OCI-LY3 (cell line): ENCODE results near the gene CMTR1.
A peak's percentile ranks its signal among the peaks of the same experiment; 100 is the strongest.

Experiments used
- H2AFZ ChIP-seq: fragments of 200-600, 300-600 bp; shearing (Covaris generic); 2 replicates; pipeline ENCODE4 v1.6.0; 2014; ENCODE audit warnings: antibody characterized with exemption, low read depth, low read length
- H3K27ac ChIP-seq: fragments of 200-600, 300-600 bp; sonication (generic); 2 replicates; pipeline ENCODE4 v1.5.1; 2014; ENCODE audit warnings: mild to moderate bottlenecking, low read length, moderate library complexity, mixed read lengths
- H3K27me3 ChIP-seq: fragments of 200-600, 300-600 bp; sonication (generic); 2 replicates; pipeline ENCODE4 v1.6.1; 2014; ENCODE audit warnings: low read depth, low read length, mixed read lengths
- H3K36me3 ChIP-seq: fragments of 200-600, 300-600 bp; sonication (generic); replicated peaks from 2 replicates; pipeline ENCODE3; 2014; ENCODE audit warnings: low read depth, low read length, mixed read lengths
- H3K4me1 ChIP-seq: fragments of 300-600, 200-600 bp; sonication (generic); 2 replicates; pipeline ENCODE4 v1.6.1; 2014; ENCODE audit warnings: low read length, mixed read lengths
- H3K4me2 ChIP-seq: fragments of 200-600, 300-600 bp; sonication (generic); 2 replicates; pipeline ENCODE4 v1.6.1; 2014; ENCODE audit warnings: low read length, mixed read lengths
- H3K4me3 ChIP-seq: fragments of 300-600, 200-600 bp; sonication (generic); 2 replicates; pipeline ENCODE4 v1.5.1; 2014; ENCODE audit warnings: antibody characterized with exemption, mild to moderate bottlenecking, low read length, moderate library complexity
- H3K79me2 ChIP-seq: fragments of 300-600, 200-600 bp; shearing (Covaris generic); 2 replicates; pipeline ENCODE4 v1.6.1; 2014; ENCODE audit warnings: mild to moderate bottlenecking, low read length, mixed read lengths
- H3K9ac ChIP-seq: fragments of 300-600, 200-600 bp; shearing (Covaris generic); 2 replicates; pipeline ENCODE4 v1.6.0; 2014; ENCODE audit warnings: mild to moderate bottlenecking, low read length, moderate library complexity
- H3K9me3 ChIP-seq: fragments of 200-600, 300-600 bp; shearing (Covaris generic); 2 replicates; pipeline ENCODE4 v1.6.1; 2014; ENCODE audit warnings: low read length, mixed read lengths; ENCODE audit not compliant: insufficient read depth
- H4K20me1 ChIP-seq: fragments of 200-600, 300-600 bp; sonication (generic); 2 replicates; pipeline ENCODE4 v1.6.1; 2016; ENCODE audit warnings: low read length, mixed read lengths; ENCODE audit not compliant: insufficient read depth
- EZH2phosphoT487 ChIP-seq: fragments of 200-600 bp; shearing (Covaris generic); IDR thresholded peaks from 2 replicates; pipeline ENCODE4 v1.6.1; 2018; ENCODE audit warnings: antibody characterized with exemption, mixed run types, low read depth
- TF ChIP-seq, protein P1 (sequence below): fragments of 200-600, 300-600 bp; sonication (generic); IDR thresholded peaks from 2 replicates; pipeline ENCODE4 v1.5.1; 2014; ENCODE audit warnings: antibody characterized with exemption, low read length, low read depth

CMTR1 gene

DNA sequence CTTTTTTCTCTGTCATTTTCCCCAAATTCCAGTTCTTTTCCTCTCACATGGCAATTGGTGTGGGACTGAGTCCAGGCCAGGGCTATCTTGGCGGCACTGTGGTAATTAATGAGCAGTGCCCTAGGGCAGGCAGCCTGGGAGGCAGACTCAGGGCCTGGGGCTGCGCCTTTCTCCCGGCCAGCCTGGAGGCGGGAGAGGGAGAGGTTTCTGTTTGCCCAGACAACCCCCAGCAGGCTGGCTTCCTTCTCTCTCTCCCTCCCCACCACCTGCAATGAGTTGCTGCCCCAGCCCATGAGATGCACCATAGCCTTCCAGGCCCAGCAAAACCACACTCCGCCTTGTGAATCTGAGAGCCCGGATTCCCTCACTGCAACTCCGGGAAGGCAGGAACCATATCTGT, 81.8 kb downstream of the CMTR1 start:
- H3K27ac ChIP-seq = no peak overlapping the region
- H2AFZ ChIP-seq = no peak overlapping the region
- TF ChIP-seq EZH2phosphoT487 = no peak
- TF ChIP-seq, protein P1, sequence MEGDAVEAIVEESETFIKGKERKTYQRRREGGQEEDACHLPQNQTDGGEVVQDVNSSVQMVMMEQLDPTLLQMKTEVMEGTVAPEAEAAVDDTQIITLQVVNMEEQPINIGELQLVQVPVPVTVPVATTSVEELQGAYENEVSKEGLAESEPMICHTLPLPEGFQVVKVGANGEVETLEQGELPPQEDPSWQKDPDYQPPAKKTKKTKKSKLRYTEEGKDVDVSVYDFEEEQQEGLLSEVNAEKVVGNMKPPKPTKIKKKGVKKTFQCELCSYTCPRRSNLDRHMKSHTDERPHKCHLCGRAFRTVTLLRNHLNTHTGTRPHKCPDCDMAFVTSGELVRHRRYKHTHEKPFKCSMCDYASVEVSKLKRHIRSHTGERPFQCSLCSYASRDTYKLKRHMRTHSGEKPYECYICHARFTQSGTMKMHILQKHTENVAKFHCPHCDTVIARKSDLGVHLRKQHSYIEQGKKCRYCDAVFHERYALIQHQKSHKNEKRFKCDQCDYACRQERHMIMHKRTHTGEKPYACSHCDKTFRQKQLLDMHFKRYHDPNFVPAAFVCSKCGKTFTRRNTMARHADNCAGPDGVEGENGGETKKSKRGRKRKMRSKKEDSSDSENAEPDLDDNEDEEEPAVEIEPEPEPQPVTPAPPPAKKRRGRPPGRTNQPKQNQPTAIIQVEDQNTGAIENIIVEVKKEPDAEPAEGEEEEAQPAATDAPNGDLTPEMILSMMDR = no peak

DNA sequence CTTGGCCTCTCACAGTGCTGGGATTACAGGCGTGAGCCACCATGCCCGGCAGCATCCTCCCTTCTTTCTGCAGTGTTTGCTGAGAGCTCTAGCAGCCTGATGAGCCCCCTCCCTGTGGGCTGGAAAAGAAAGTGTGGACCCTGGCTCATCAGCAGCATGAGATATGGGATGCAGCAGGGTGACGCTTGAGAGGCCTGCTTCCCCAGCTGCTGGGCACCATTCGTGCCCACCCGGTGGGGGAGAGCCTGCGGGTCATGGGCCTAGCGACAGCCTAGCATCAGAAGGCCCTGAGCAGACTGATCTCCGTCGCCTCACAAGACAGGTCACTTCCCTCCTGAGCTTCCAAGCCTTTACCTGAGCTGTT, 82.7 kb downstream of the CMTR1 start:
- Histone ChIP-seq H3K9me3 (no peaks in the 10 kb centered on the region), H2AFZ (no peak overlapping the region; the same call in 1 of the 2 replicates), H3K4me2 (peak overlapping the region; percentile 48), H4K20me1 (no peaks in the 10 kb centered on the region), H3K4me1 (peaks cover 15% of the 10 kb centered on the region), H3K9ac (no peak overlapping the region), H3K36me3 (no peaks in the 10 kb centered on the region), H3K27me3 (peaks cover 17% of the 10 kb centered on the region), H3K27ac (no peak overlapping the region), H3K79me2 (no peaks in the 10 kb centered on the region), H3K4me3 (peak overlapping the region; percentile 26; the same call in 1 of the 2 replicates)
- no peak for TF ChIP-seq EZH2phosphoT487
- TF ChIP-seq, protein P1 = no peak

More for the DNA sequence above, 81.8 kb downstream of the CMTR1 start:
- Histone ChIP-seq H3K27me3 (peaks cover 17% of the 10 kb centered on the region), H3K9ac (no peak overlapping the region), H4K20me1 (no peaks in the 10 kb centered on the region), H3K36me3 (no peaks in the 10 kb centered on the region), H3K79me2 (no peaks in the 10 kb centered on the region), H3K4me3 (no peak overlapping the region), H3K4me1 (peaks cover 15% of the 10 kb centered on the region), H3K9me3 (no peaks in the 10 kb centered on the region), H3K4me2 (no peak overlapping the region)

DNA sequence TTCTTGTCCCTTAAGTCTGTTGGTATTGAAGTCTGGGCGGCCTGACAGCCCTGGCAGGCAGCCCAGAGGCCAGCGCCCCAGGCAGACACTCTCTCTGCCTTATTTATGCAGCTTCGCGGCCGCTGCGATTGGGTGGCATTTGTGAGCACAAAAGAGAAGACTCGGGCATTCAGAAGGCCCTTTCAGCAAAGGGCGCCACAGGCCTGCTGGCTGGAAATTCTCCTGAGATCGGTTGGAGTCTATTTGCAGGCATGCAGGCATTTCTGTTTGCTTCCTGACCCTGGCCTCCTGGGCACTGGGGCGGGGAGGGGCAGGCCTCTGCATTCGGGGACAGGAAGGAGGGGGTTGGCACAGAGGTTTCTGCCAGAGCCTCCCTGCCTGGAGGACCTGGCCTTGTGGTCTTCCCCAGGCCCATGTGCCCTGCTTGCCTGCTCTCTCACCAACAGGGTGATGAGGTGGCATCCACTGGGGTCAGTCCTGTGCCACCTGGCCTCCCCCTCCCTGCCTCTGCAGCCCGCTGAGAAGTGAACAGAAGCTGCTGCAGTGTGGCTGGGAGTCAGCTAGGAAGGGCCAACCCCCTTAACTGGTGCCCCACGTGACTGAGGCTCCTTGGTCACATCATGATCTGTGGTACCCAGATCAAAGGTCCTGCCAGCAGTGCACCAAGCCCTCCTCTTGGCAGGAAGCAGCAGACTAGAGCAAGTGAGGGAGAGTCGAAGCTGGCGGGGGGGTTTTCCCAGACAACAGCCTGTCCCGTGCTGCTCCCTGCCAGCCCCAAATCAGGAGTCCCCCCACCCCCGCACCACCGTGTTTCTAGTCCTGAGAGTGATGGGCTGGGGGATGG, 83.3 kb downstream of the CMTR1 start:
- Histone ChIP-seq H4K20me1 (no peaks in the 10 kb centered on the region), H3K27me3 (peaks cover 17% of the 10 kb centered on the region), H3K9me3 (no peaks in the 10 kb centered on the region), H3K79me2 (no peaks in the 10 kb centered on the region), H2AFZ (peak overlapping the region; percentile 23; the same call in 1 of the 2 replicates), H3K4me3 (peak overlapping the region; percentile 26), H3K27ac (no peak overlapping the region), H3K4me1 (peaks cover 16% of the 10 kb centered on the region), H3K4me2 (peak overlapping the region; percentile 48), H3K36me3 (no peaks in the 10 kb centered on the region), H3K9ac (no peak overlapping the region)
- TF ChIP-seq, protein P1 = no peak
- TF ChIP-seq EZH2phosphoT487 = no peak

DNA sequence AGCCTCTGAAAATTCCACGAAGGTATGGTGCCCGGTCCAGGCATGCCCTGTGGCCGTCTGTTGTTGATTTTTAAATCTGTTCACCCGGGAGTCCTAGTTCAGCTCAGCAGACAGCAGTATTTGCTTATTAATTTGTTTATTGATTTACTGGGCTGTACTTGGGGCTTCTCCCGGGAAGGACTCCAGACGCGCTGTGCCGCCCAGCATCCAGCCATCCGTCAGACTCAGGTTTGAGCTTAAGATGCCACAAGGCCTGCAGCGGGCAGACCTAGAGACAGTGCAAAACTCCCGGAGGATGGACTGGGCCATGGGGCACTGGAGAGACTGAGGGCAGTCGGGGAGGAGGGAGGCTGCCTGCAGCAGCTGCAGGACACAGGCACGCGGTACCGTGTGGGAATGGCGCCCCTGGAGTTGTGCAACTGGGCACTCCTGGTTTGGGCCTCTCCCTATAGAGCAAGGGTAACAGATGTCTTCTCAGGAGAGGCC, 83.9 kb downstream of the CMTR1 start:
- TF ChIP-seq EZH2phosphoT487 = no peak
- TF ChIP-seq, protein P1 = no peak
- no peak overlapping the region for H3K9ac ChIP-seq
- H3K27ac ChIP-seq = no peak overlapping the region
- H3K36me3 ChIP-seq = no peaks in the 10 kb centered on the region
- H4K20me1 ChIP-seq = no peaks in the 10 kb centered on the region
- peaks cover 17% of the 10 kb centered on the region for H3K27me3 ChIP-seq
- peaks cover 21% of the 10 kb centered on the region for H3K4me1 ChIP-seq
- no peaks in the 10 kb centered on the region for H3K9me3 ChIP-seq
- peak overlapping the region; percentile 23; the same call in 1 of the 2 replicates for H2AFZ ChIP-seq
- H3K4me3 ChIP-seq = peak overlapping the region; percentile 26
- no peaks in the 10 kb centered on the region for H3K79me2 ChIP-seq
- H3K4me2 ChIP-seq = peak overlapping the region; percentile 48
